Measurements from ENCODE around the gene NMNAT1.
"Not testable (repeated sequence)": the region's sequence is repeated elsewhere in the genome, so short reads cannot be mapped to it uniquely, and the experiment has no call there.

Gene NMNAT1

DNA sequence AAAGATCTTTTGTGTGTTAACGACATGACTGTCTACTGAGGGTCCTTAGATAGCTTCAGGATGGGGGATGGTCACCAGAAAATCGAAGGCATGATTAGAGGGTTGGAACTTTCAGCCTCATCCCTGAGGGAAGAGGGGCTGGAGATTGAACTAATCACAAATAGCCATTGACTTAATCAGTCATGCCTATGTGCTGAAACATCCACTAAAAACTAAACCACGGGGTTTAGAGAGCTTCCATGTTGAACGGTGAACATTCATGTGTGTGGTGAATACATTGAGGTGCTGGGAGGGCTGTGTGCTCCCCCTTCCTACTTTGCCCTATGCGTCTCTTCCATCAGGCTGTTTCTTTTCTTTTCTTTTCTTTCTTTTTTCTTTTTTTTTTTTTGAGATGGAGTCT, 70.7 kb downstream of the NMNAT1 start:
- no peak for DNase-seq (ENCODE audit: low read depth in 1 of 2, low spot score in 1 of 2)

DNA sequence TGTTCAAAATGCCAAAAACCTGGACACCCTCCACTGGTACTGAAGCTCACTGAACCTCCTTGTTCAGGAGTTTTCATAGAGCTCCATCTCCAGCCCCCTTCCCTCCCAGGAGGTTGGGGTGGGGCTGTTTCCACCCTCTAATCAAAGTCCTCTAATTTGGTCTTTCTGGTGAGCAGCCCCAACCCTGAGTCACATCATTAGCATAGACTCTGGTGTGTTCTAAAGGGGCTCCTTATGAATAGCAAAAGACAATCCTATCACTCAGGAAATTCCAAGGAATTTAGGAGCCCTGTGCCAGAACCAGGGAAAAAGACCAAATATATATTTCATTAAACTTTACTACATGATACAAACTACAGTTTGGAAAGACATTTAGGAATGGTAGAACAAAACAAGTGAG, 76.3 kb downstream of the NMNAT1 start:
- DNase-seq (ENCODE audit: low read depth in 1 of 2, low spot score in 1 of 2): no peak

DNA sequence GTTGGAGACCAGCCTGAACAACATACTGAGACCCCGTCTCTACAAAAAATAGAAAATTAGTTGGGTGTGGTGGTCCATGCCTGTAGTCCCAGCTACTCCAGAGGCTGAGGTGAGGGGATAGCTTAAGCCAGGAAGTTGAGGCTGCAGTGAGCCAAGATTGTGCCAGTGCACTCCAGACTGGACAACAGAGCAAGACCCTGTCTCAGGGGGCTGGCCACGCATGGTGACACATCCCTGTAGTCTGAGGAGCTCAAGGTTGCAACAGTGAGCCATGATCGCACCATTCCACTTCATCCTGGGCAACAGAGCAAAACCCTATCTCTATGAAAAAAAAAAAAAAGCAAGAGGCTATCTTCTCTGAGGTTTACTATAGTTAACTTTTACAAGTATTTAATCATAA, 76.8 kb downstream of the NMNAT1 start:
- no peak for DNase-seq (ENCODE audit: low read depth in 1 of 2, low spot score in 1 of 2)

DNA sequence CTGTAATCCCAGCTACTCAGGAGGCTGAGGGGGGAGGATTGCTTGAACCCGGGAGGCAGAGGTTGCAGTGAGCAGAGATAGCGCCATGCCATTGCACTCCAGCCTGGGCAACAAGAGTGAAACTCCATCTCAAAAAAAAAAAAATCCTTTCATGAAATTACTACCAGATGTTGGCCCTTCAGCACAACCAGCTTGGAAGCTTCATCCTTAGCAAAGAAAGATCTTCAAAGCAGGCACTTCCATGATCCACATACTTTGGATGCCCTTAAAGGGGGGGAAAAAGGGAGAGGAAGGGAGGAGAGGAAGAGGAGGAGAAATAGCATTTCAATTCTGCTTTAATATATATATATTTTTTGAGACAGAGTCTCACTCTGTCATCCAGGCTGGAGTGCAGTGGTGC, 77.4 kb downstream of the NMNAT1 start:
- not testable (repeated sequence) for DNase-seq (ENCODE audit: low read depth in 1 of 2, low spot score in 1 of 2)

DNA sequence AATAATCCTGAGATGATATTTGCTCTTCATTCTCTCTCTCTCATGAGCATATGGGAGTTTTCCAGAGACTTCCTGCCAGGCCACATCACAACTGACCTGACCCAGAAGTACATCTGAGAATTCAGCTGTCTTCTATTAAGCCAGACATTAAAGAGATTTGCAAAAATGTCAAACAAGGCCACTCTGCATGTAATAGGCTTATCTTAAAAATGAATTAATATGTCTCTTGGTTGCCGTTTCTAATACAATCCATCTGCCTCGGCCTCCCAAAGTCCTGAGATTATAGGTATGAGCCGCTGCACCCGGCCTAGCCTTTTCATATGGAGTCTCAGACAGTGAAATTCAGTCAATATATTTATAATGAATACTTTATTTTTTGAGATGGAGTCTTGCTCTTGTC, 78.7 kb downstream of the NMNAT1 start:
- DNase-seq (ENCODE audit: low read depth in 1 of 2, low spot score in 1 of 2): not testable (repeated sequence)

DNA sequence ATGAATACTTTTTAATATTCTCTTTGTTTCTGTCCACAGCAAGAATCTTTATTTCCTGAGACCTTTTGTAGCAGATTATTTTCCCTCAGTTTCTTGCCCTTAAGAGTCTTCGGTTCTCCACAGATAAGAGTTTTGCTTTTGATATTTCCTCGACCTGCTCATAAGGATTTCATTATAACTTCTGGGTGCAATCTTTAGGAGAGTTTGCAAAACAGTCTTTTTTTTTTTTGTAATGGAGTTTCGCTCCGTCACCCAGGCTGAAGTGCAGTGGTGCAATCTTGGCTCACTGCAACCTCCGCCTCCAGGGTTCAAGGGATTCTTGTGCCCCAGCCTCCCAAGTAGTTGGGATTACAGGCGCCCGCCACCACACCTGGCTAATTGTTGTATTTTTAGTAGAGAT, 79.4 kb downstream of the NMNAT1 start:
- no peak for DNase-seq (ENCODE audit: low read depth in 1 of 2, low spot score in 1 of 2)

DNA sequence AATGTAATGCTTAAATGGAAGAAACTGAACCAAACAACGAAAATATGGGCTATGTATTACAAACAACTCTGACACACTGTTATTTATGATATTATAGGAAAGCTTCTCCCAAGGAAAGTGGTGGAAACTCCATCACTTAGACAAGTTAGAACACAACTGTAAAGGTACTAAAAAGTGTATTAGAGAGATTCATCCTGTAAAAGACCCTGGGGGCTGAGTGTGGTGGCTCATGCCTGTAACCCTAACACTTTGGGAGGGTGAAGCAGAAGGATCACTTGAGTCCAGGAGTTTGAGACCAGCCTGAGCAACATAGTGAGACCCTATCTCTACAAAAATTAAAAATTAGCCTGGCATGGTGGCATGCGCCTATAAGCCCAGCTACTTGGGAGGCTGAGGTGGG, 82.1 kb downstream of the NMNAT1 start:
- DNase-seq (ENCODE audit: low read depth in 1 of 2, low spot score in 1 of 2): no peak

- no peak for DNase-seq (ENCODE audit: low read depth in 1 of 2, low spot score in 1 of 2)
These were observed 83.8 kb downstream of the NMNAT1 start for GRCh38 chr1:10027027-10027426.

DNA sequence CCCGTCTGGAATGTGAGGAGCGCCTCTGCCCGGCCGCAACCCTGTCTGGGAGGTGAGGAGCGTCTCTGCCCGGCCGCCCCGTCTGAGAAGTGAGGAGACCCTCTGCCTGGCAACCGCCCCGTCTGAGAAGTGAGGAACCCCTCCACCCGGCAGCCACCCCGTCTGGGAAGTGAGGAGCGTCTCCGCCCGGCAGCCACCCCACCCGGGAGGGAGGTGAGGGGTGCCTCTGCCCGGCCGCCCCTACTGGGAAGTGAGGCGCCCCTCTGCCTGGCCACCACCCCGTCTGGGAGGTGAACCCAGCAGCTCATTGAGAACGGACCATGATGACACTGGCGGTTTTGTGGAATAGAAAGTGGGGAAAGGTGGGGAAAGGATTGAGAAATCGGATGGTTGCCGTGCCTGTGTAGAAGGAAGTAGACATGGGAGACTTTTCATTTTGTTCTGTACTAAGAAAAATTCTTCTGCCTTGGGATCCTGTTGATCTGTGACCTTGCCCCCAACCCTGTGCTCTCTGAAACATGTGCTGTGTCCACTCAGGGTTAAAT, 85.8 kb downstream of the NMNAT1 start:
- not testable (repeated sequence) for DNase-seq (ENCODE audit: low read depth in 1 of 2, low spot score in 1 of 2)

- no peak for DNase-seq (ENCODE audit: low read depth in 1 of 2, low spot score in 1 of 2)
These were observed 88.2 kb downstream of the NMNAT1 start for GRCh38 chr1:10031461-10031860.

GRCh38 chr1:10032590-10033358, 89.5 kb downstream of the NMNAT1 start, which contains the start of gene UBE4B:
Gene UBE4B (plus strand): TSS chr1:10032958. CDS start chr1:10033671, 713 bp downstream.
- peak; percentile 96 to 97 for DNase-seq (ENCODE audit: low read depth in 1 of 2, low spot score in 1 of 2)

- DNase-seq (ENCODE audit: low read depth in 1 of 2, low spot score in 1 of 2): peak in 1 of 2 donors; percentile 4
These were observed 90.1 kb downstream of the NMNAT1 start for GRCh38 chr1:10033359-10033845.

Measured in activated CD4-positive, alpha-beta T cell treated with anti-CD3 and anti-CD28 coated beads, Interleukin-2, amount 50 U/mL, for 24 hours (primary cell).